HG03175 (cell line): ENCODE data around the gene DENND4C.
A peak's percentile ranks its signal among the peaks of the same experiment; 100 is the strongest.
"Not testable (repeated sequence)": the region's sequence is repeated elsewhere in the genome, so short reads cannot be mapped to it uniquely, and the experiment has no call there.

Experiments
- ATAC-seq: cut with Tn5 transposase; IDR thresholded peaks from one replicate; pipeline ENCODE4 v1.9.1; 2021; ENCODE audit warnings: mild to moderate bottlenecking, moderate library complexity; ENCODE audit not compliant: unreplicated experiment

The DENND4C gene

DNA sequence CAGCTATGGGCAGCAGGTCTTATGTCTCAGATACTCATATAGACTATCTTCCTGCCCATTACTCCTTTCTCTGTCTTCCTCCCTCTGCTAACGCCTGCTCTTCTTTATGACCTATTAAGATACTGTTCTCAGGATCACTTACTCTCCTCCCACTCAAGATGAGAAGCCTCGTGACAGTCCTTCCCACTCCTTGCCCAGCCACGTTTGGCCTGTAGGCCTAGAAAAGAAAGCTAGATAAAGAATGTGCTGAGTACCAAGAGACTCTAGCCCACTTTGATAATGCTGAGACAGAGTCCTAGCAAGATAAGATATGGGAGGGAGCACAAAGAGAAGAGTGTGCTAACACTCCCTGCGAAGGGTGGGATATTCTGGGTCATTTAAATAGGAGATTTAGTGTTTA, 6.8 kb upstream of the DENND4C start:
- no peak for ATAC-seq

DNA sequence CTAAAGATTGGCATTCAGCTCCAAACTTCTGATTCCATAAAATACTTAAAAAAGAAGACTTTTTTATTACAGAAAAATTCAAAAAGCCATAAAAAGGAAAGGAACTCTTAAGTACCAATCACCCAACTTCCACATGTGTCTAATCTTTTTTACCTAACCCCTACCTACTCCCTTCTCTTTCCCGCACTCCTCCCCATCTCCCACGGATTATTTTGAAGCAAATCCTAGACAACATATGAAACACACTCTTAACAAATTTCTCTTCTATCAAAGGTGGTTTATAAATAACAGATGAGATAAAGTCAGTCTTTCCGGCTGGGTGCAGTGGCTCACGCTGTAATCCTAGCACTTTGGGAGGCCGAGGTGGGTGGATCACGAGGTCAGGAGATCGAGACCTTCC, 5.9 kb upstream of the DENND4C start:
- no peak for ATAC-seq

DNA sequence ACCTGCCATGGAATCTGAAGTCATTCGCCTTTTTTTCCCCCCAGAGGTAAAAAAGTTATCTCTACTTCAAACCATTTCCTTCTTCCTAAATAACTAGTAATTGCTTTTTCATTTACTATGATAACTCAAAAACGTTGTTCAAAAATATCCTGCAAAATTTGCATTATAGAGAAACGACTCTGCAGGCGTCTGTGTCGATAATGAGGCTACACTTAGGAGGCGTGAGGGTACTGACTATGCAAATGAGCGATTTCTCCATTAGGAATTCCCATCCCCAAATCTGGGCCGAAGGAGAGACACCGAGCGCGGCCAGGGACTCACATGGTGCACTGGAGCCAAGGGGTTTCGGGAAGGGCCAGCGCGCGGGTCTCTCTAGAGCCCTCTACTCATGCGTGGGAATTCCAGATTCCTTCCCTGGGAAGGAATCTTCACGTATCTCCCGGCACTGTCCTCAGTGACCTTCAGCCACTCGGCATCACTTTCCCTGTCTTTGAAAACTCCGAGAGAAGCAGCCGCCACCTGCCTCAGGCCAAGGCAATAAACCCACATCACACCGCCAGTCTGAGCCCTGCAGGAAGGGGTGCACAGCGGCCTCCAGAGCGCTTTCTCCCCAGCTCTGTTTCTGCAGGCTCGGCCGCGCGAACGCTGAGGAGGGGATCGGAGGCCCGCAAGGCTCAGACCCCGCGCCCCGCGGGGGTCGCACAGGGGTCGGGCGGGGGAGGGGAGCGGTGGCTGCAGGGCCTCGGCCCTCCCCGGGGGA, 718 bp upstream of the DENND4C start:
- peak; percentile 66 for ATAC-seq

- peak; percentile 3 for ATAC-seq
Measured at GRCh38 chr9:19231126-19231903, 822 bp downstream of the DENND4C start.

- no peak for ATAC-seq
Measured at GRCh38 chr9:19231904-19232822, 1.7 kb downstream of the DENND4C start.

GRCh38 chr9:19232823-19233194, 2.3 kb downstream of the DENND4C start:
- ATAC-seq = no peak

DNA sequence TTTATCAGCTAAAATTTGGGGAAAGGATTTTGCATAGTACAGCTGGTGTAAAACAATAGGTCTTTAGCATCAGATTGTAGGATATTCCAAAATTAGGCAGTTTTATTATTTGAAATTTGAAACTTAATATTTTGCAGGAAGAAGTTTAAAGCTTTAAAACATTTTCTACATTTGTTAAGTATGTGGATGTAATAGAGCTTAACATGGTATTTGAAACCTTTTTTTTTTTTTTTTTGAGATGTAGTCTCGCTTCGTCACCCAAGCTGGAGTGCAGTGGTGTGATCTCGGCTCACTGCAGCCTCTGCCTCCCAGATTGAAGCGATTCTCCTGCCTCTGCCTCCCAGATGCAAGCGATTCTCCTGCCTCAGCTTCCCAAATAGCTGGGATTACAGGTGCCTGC, 2.9 kb downstream of the DENND4C start:
- no peak for ATAC-seq

DNA sequence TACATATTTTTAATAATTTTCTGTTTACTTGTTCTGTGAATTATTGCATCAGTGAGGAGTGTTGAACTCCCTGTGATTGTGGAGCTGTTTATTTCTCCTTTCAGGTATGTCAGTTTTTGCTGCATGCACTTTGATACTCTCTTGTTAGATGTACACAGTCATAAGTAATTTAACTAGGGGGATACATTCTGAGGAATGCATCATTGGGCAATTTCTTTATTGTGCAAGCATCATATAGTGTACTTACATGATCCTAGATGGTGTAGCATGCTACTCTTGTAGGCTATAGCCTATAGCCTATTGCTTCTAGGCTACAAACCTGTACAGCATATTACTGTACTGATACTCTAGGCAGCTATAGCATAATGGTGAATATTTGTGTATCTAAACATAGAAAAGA, 9.5 kb downstream of the DENND4C start:
- ATAC-seq = no peak

GRCh38 chr9:19241728-19242127, 11.2 kb downstream of the DENND4C start:
- no peak for ATAC-seq

DNA sequence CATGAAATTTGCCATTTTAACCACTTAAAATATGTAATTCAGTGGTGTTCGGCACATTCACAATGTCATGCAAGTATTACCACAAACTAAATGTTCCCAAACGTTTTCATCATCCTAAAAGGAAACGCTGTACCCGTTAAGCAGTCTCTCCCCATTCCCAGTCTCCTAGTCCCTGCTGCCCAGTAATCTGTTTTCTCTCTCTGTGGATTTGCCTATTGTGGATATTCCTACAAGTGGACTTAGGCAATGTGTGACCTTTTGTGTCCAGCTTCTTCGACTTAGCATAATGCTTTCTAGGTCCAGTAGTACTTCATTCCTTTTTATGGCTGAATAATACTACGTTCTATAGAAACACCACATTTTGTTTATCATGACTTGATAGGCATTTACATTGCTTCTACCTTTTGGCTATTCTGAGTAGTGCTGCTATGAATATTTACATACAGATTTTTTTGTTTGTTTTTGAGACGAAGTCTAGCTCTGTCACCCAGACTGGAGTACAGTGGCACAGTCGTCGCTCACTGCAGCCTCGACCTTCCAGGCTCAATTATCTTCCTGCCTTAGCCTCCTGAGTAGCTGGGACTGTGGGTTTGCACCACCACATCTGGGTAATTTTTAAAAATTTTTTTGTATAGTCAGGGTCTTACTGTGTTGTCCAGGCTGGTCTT, 13.0 kb downstream of the DENND4C start:
- no peak for ATAC-seq

GRCh38 chr9:19246891-19247290, 16.4 kb downstream of the DENND4C start:
- no peak for ATAC-seq

DNA sequence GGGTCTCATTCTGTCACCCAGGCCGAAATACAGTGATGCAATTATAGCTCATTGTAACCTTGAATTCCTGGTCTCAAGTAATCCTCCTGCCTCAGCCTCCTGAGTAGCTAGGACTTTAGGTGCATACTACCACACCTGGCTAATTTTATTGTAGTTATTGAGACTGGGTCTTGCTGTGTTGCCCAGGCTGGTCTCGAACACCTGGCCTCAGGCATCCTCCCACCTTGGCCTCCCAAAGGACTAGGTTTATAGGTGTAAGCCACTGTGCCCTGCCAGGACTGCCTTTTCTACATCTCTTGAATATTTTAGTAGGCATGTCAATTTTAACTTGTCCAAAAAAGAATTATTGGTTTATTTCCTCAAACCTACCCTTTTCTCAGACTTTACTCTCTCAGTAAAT, 16.9 kb downstream of the DENND4C start:
- no peak for ATAC-seq

- not testable (repeated sequence) for ATAC-seq
Measured at GRCh38 chr9:19250346-19250745, 19.9 kb downstream of the DENND4C start.

DNA sequence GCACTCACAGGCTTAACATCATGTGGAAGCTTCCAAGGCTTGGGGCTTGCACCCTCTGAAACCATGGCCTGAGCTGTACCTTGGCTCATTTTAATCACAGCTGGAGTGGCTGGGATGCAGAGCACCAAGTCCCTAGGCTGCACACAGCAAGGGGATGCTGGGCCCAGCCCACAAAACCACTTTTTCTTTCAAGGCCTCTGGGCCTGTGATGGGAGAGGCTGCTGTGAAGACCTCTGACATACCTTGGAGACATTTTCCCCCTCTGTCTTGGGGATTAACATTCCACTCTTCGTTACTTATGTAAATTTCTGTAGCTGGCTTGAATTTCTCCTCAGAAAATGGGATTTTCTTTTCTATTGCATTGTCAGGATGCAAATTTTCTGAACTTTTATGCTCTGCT, 20.7 kb downstream of the DENND4C start:
- not testable (repeated sequence) for ATAC-seq

DNA sequence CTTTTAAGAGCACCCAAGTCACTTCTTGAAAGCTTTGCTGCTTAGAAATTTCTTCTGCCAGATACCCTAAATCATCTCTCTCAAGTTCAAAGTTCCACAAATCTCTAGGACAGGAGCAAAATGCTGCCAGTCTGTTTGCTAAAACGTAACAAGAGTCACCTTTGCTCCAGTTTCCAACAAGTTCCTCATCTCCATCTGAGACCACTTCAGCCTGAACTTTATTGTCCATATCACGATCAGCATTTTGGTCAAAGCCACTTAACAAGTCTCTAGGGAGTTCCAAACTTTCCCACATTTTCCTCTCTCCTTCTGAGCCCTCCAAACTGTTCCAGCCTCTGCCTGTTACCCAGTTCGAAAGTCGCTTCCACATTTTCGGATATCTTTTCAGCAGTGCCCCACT, 21.1 kb downstream of the DENND4C start:
- not testable (repeated sequence) for ATAC-seq

- no peak for ATAC-seq
Measured at GRCh38 chr9:19252174-19252884, 21.8 kb downstream of the DENND4C start.

DNA sequence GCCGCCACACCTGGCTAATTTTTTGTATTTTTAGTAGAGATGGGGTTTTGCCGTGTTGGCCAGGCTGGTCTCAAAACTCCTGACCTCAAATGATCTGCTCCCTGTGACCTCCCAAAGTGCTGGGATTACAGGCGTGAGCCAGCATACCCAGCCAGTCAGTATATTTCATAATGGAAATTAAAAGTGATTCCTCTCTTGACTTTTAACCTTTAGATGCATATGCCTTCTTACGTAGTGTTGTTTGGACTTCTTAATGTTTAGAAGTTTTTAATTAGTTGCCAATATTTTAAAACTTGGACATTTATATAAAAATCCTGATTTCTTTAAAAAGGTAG, 22.4 kb downstream of the DENND4C start:
- ATAC-seq = no peak

DNA sequence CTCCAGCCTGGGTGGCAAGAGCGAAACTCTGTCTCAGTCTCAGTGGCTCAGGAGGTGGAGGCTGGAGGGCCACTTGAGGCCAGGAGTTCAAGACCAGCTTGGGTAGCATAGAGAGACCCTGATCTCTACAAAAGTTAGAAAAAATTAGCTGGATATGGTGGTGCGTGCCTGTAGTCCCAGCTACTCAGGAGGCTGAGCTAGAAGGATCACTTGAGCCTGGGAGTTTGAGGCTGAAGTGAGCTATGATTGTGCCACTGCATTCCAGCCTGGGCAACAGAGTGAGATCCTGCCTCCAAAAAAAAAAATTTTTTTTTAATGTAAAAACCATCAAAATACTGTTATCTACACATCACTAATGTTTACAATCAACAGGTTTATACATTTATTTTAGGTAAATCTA, 24.6 kb downstream of the DENND4C start:
- no peak for ATAC-seq

- no peak for ATAC-seq
Measured at GRCh38 chr9:19255821-19256220, 25.3 kb downstream of the DENND4C start.

GRCh38 chr9:19259665-19260255, 29.3 kb downstream of the DENND4C start:
- ATAC-seq = not testable (repeated sequence)
